Testis (tissue), 2 donors: ENCODE results near the gene RAB29.

ENCODE experiments used
- CTCF ChIP-seq, 3 experiments: fragments of 450-650 bp in 2 of 3; fragments of 200-600 bp in 1 of 3; sonication (generic) in 1 of 3; IDR thresholded peaks; one replicate each; pipeline ENCODE4 v1.5.1; 2016 to 2019; ENCODE audit warnings: antibody characterized with exemption in 3 of 3, mild to moderate bottlenecking in 2 of 3, moderate library complexity in 1 of 3
- POLR2A ChIP-seq: fragments of 450-650 bp; IDR thresholded peaks from one replicate; pipeline ENCODE4 v1.6.1; 2017; ENCODE audit warnings: antibody characterized with exemption, mild to moderate bottlenecking, moderate library complexity

DNA sequence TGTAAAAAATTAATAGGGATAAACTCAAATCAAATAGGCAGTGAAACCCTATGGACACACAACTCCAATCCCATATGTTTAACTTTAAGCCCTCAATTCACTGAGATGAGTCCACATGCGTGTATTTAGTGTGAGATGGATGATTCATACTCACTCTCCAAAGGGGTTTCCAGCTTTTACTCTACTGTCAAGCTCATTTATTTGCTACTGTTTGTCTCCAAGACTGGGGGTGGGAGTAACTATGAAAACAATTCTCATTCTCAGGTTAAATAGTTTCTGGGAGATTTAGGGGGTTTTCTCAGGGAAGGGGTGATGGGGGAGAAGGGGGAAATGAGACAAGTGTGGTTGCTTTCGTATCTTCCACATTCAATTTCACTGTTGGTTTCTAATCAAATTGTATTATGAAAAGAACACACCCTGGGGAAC lies 2.7 kb downstream of the RAB29 start:
- TF ChIP-seq CTCF (IDR thresholded peaks at IDR 0.05) (no peak), POLR2A (no peak)
